ENCODE data around the gene CAMK2N1. TPM values are rescaled to one million over a fixed set of nuclear protein-coding genes. Genes with fewer than 3 reads are reported as not detected.

CAMK2N1 gene
- total and polyA plus RNA-seq, 2 of the 13 experiments (the other 11 are each of a cell fraction or from before 2014, with no cell fraction given) = 38.0 to 38.6 TPM

DNA sequence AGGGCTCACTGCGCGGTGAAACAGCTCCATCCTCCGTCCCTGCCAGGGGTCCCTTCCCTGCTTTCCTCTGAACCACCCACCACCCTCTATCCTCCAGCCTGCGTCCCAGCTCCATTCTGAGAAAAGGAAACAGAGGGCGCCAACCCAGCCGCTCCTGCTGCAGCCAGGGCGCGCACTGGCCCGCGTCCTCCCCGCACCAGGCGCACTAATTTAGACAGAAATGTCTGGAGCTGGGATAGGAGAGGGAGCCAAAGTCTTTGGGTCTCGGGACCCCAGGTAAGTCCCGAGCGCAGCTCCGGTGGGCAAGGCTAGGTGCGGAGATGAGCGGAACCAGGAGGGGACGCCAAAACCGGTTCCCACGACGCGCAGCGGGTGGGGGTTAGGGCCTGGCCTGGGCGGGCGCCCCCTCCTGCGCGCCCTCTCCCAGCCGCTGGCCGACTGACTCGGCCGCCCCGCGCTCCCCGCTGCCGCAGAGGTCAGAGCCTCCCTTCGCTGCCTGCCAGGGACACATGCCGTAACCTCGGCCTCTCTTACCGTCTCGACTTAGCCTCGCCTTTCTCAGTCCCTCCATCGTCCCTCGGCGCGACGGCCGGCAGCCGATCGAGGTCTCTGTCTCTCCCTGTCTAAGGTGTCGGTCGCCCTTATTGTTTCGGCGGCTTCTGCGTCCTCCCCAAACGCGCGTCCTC lies 2.0 kb downstream of the CAMK2N1 start (continued):
- TF ChIP-seq AGO1 (IDR thresholded peaks at IDR 0.05; ENCODE audit: low read depth, low read length, poor library complexity, severe bottlenecking) (peak; percentile 27), NR2F1 (CRISPR knock-in tag; IDR thresholded peaks at IDR 0.05) (no peak), FIP1L1 (IDR thresholded peaks at IDR 0.05; ENCODE audit: borderline replicate concordance, insufficient read depth, low read depth, low read length) (0 out of 2 replicates have a peak, but pooled peaks have one; percentile 27), KLF12 (CRISPR knock-in tag; IDR thresholded peaks at IDR 0.05; ENCODE audit: borderline replicate concordance) (0 out of 2 replicates have a peak, but pooled peaks have one; percentile 21), PAXIP1 (CRISPR knock-in tag; conservative IDR thresholded peaks at IDR 0.05) (peak; percentile 33; the same call in 1 of the 2 replicates), ZNF619 (CRISPR knock-in tag; IDR thresholded peaks at IDR 0.05) (no peak), CC2D1A (CRISPR knock-in tag; IDR thresholded peaks at IDR 0.05) (no peak), MZF1 (CRISPR knock-in tag; IDR thresholded peaks at IDR 0.05; ENCODE audit: borderline replicate concordance) (no peak), HNRNPH1 (optimal IDR thresholded peaks at IDR 0.05; ENCODE audit: low read depth, low read length) (no peak), U2AF1 (optimal IDR thresholded peaks at IDR 0.05; ENCODE audit: low read depth, low read length) (no peak), MLX (CRISPR knock-in tag; IDR thresholded peaks at IDR 0.05) (no peak), ATF5 (CRISPR knock-in tag; IDR thresholded peaks at IDR 0.05; ENCODE audit: low read depth) (no peak), FOSL2 (CRISPR knock-in tag; IDR thresholded peaks at IDR 0.05) (no peak), ZNF883 (CRISPR knock-in tag; IDR thresholded peaks at IDR 0.05; ENCODE audit: not compliant biosample characterization) (no peak), ZNF7 (CRISPR knock-in tag; IDR thresholded peaks at IDR 0.05) (no peak), ZNF567 (CRISPR knock-in tag; IDR thresholded peaks at IDR 0.05; ENCODE audit: borderline replicate concordance) (peak; percentile 30; the same call in 1 of the 2 replicates), TBX3 (IDR thresholded peaks at IDR 0.05; ENCODE audit: borderline replicate concordance) (no peak), ZNF557 (CRISPR knock-in tag; IDR thresholded peaks at IDR 0.05) (no peak), GTF3A (CRISPR knock-in tag; conservative IDR thresholded peaks at IDR 0.05) (no peak), TCF7L2 (IDR thresholded peaks at IDR 0.05; ENCODE audit: low read depth, low read length) (no peak), TARDBP (CRISPR knock-in tag; IDR thresholded peaks at IDR 0.05) (no peak), ISX (CRISPR knock-in tag; conservative IDR thresholded peaks at IDR 0.05) (no peak), BRD4 (CRISPR knock-in tag; IDR thresholded peaks at IDR 0.05) (peak; percentile 65; the same call in 1 of the 2 replicates), ZKSCAN5 (CRISPR knock-in tag; IDR thresholded peaks at IDR 0.05) (no peak)
- TF ChIP-seq, protein P1, sequence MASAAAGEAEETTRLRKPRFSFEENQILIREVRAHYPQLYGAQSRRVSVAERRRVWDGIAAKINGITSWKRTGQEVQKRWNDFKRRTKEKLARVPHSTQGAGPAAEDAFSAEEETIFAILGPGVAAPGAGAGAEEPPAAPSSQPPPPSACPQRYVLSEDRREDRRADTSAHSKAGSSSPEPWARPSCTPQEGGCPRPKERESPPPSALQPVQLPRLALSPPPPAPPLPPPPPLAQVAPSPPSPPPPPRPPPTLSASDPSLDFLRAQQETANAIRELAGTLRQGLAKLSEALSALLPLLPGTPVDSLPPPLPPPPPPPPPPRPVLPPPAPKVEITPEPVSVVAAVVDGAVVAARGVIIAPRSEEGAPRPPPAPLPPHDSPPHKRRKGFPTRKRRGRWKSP (CRISPR knock-in tag; IDR thresholded peaks at IDR 0.05) = peak; percentile 42; the same call in 1 of the 2 replicates
